ENCODE data around the gene PKNOX2.

The PKNOX2 gene

GRCh38 chr11:125226706-125227105 lies 62.2 kb downstream of the PKNOX2 start:
- DNase-seq (ENCODE audit: low read depth in 1 of 2, low spot score in 1 of 2): no peak
- no peak for TF ChIP-seq GABPA (IDR thresholded peaks at IDR 0.05; ENCODE audit: low read depth)
- no peak for TF ChIP-seq SPI1 (IDR thresholded peaks at IDR 0.05; ENCODE audit: borderline replicate concordance, low read depth)
- TF ChIP-seq, protein P1, sequence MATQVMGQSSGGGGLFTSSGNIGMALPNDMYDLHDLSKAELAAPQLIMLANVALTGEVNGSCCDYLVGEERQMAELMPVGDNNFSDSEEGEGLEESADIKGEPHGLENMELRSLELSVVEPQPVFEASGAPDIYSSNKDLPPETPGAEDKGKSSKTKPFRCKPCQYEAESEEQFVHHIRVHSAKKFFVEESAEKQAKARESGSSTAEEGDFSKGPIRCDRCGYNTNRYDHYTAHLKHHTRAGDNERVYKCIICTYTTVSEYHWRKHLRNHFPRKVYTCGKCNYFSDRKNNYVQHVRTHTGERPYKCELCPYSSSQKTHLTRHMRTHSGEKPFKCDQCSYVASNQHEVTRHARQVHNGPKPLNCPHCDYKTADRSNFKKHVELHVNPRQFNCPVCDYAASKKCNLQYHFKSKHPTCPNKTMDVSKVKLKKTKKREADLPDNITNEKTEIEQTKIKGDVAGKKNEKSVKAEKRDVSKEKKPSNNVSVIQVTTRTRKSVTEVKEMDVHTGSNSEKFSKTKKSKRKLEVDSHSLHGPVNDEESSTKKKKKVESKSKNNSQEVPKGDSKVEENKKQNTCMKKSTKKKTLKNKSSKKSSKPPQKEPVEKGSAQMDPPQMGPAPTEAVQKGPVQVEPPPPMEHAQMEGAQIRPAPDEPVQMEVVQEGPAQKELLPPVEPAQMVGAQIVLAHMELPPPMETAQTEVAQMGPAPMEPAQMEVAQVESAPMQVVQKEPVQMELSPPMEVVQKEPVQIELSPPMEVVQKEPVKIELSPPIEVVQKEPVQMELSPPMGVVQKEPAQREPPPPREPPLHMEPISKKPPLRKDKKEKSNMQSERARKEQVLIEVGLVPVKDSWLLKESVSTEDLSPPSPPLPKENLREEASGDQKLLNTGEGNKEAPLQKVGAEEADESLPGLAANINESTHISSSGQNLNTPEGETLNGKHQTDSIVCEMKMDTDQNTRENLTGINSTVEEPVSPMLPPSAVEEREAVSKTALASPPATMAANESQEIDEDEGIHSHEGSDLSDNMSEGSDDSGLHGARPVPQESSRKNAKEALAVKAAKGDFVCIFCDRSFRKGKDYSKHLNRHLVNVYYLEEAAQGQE (IDR thresholded peaks at IDR 0.05; ENCODE audit: insufficient replicate concordance, low read depth): no peak
- no peak for TF ChIP-seq POLR2AphosphoS5 (IDR thresholded peaks at IDR 0.05; ENCODE audit: low read depth)
- TF ChIP-seq CTCF (IDR thresholded peaks at IDR 0.05; ENCODE audit: insufficient read depth, low read length): no peak
- Histone ChIP-seq H3K27me3 (ENCODE audit: insufficient read depth, poor library complexity, severe bottlenecking) (peaks cover 5% of the 10 kb centered on the region), H3K4me3 (replicated peaks; ENCODE audit: insufficient read depth, low read length) (no peak overlapping the region), H3K27ac (replicated peaks) (no peak overlapping the region)

DNA sequence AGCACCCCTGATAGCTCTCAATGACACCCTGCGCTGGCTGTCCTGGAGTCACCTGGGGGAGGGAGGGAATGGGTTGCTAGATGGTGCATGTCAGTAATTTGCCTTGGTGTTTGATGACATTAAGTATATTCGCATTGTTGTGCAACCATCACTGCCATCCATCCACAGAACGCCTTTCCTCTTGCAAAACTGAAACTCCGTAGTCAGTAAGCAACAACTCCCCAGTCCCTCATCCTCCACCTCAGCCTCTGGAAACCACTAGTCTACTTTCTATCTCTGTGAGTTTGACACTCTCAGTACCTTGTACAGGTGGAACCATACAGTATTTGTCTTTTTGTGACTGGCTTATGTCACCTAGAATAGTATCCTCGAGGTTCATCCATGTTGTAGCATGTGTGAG lies 62.6 kb downstream of the PKNOX2 start:
- DNase-seq (ENCODE audit: low read depth in 1 of 2, low spot score in 1 of 2): no peak
- H3K4me3 ChIP-seq (replicated peaks; ENCODE audit: insufficient read depth, low read length): no peak overlapping the region
- H3K27ac ChIP-seq (replicated peaks): no peak overlapping the region
- TF ChIP-seq, protein P1 (IDR thresholded peaks at IDR 0.05; ENCODE audit: insufficient replicate concordance, low read depth): no peak
- TF ChIP-seq CTCF (IDR thresholded peaks at IDR 0.05; ENCODE audit: insufficient read depth, low read length): no peak
- TF ChIP-seq SPI1 (IDR thresholded peaks at IDR 0.05; ENCODE audit: borderline replicate concordance, low read depth): no peak
- TF ChIP-seq GABPA (IDR thresholded peaks at IDR 0.05; ENCODE audit: low read depth): no peak
- H3K27me3 ChIP-seq (ENCODE audit: insufficient read depth, poor library complexity, severe bottlenecking): peaks cover 6% of the 10 kb centered on the region

GRCh38 chr11:125228445-125228844 lies 63.9 kb downstream of the PKNOX2 start:
- Histone ChIP-seq H3K27ac (replicated peaks) (no peak overlapping the region), H3K4me3 (replicated peaks; ENCODE audit: insufficient read depth, low read length) (no peak overlapping the region), H3K27me3 (ENCODE audit: insufficient read depth, poor library complexity, severe bottlenecking) (peaks cover 9% of the 10 kb centered on the region)
- no peak for DNase-seq (ENCODE audit: low read depth in 1 of 2, low spot score in 1 of 2)
- TF ChIP-seq CTCF (IDR thresholded peaks at IDR 0.05; ENCODE audit: insufficient read depth, low read length) (no peak), SPI1 (IDR thresholded peaks at IDR 0.05; ENCODE audit: borderline replicate concordance, low read depth) (no peak)

GRCh38 chr11:125228993-125229392 lies 64.4 kb downstream of the PKNOX2 start:
- no peak for TF ChIP-seq POLR2AphosphoS5 (IDR thresholded peaks at IDR 0.05; ENCODE audit: low read depth)
- no peak for TF ChIP-seq CTCF (IDR thresholded peaks at IDR 0.05; ENCODE audit: insufficient read depth, low read length)
- no peak for TF ChIP-seq GABPA (IDR thresholded peaks at IDR 0.05; ENCODE audit: low read depth)
- no peak for TF ChIP-seq SPI1 (IDR thresholded peaks at IDR 0.05; ENCODE audit: borderline replicate concordance, low read depth)
- TF ChIP-seq, protein P1 (IDR thresholded peaks at IDR 0.05; ENCODE audit: insufficient replicate concordance, low read depth): no peak
- DNase-seq (ENCODE audit: low read depth in 1 of 2, low spot score in 1 of 2): no peak
- H3K4me3 ChIP-seq (replicated peaks; ENCODE audit: insufficient read depth, low read length): no peak overlapping the region
- H3K27ac ChIP-seq (replicated peaks): no peak overlapping the region
- H3K27me3 ChIP-seq (ENCODE audit: insufficient read depth, poor library complexity, severe bottlenecking): peaks cover 9% of the 10 kb centered on the region
